Keratinocyte (primary cell): ENCODE data around the gene KHDC4.

ENCODE experiments used
- CTCF ChIP-seq, 3 experiments: IDR thresholded peaks in 1 of 3; conservative IDR thresholded peaks in 1 of 3; optimal IDR thresholded peaks in 1 of 3; 2 replicates in 2 of 3; 3 replicates in 1 of 3; pipeline versions ENCODE3 to v1.5.1; 2011; ENCODE audit warnings: low read length in 3 of 3, mild to moderate bottlenecking in 3 of 3, moderate library complexity in 2 of 3, control low read depth in 1 of 3, inconsistent platforms in 1 of 3; ENCODE audit not compliant: insufficient read depth in 2 of 3; ENCODE audit errors: extremely low read depth in 1 of 3
- EZH2 ChIP-seq: IDR thresholded peaks from one replicate; pipeline ENCODE4 v1.6.1; 2012; ENCODE audit warnings: inconsistent platforms, mild to moderate bottlenecking, low read length, moderate library complexity

- no peak for TF ChIP-seq CTCF (optimal IDR thresholded peaks at IDR 0.05 in 1 of 3, IDR thresholded peaks at IDR 0.05 in 1 of 3, conservative IDR thresholded peaks at IDR 0.05 in 1 of 3; ENCODE audit: extremely low read depth in 1 of 3, insufficient read depth in 2 of 3, low read length in 3 of 3)
- no peak for TF ChIP-seq EZH2
Measured at GRCh38 chr1:155900161-155900560, 34.1 kb downstream of the KHDC4 start.
